Common myeloid progenitor, CD34-positive (primary cell): ENCODE measurements around the gene PAWR.

Source experiments
- CTCF ChIA-PET: fragments of 350-600 bp; sonication (Branson Sonifier 250); formaldehyde crosslinking; loops from one replicate; lab custom pipeline; 2021; ENCODE audit warnings: antibody characterized with exemption; lab: Charles Lee
- POLR2A ChIA-PET: fragments of 350-600 bp; sonication (Branson Sonifier 250); formaldehyde crosslinking; loops from one replicate; lab custom pipeline; 2021; ENCODE audit warnings: antibody characterized with exemption; lab: Charles Lee
- DNase-seq, 3 donors: peaks; one replicate each; pipeline versions ENCODE4 v3.0.0 to v3.0.0-alpha.2; 2013
- H3K27ac ChIP-seq, 2 experiments: 1 replicate in 1 of 2; 2 replicates in 1 of 2; pipeline ENCODE4 v1.7.0; 2013; ENCODE audit warnings: inconsistent platforms in 2 of 2, low read length in 2 of 2, mild to moderate bottlenecking in 2 of 2, low read depth in 1 of 2, moderate library complexity in 1 of 2; ENCODE audit not compliant: severe bottlenecking in 2 of 2, insufficient read depth in 1 of 2, poor library complexity in 1 of 2
- H3K27me3 ChIP-seq, 5 experiments: replicated peaks in 2 of 5; 1 replicate in 3 of 5; 2 replicates in 2 of 5; pipeline versions ENCODE4 v1.6.1 to v1.7.0; 2013; ENCODE audit warnings: low read length in 4 of 5, mild to moderate bottlenecking in 2 of 5, moderate library complexity in 2 of 5, inconsistent platforms in 1 of 5; ENCODE audit not compliant: insufficient read depth in 5 of 5, control insufficient read depth in 4 of 5
- H3K36me3 ChIP-seq, 4 experiments: 1 replicate in 2 of 4; 2 replicates in 2 of 4; pipeline versions ENCODE4 v1.6.1 to v1.7.0; 2013; ENCODE audit warnings: low read length in 3 of 4, control low read depth in 1 of 4, mild to moderate bottlenecking in 1 of 4; ENCODE audit not compliant: control insufficient read depth in 4 of 4, insufficient read depth in 4 of 4
- H3K4me1 ChIP-seq, 4 experiments: 1 replicate in 3 of 4; 2 replicates in 1 of 4; pipeline versions ENCODE4 v1.6.1 to v1.7.1; 2013; ENCODE audit warnings: low read length in 3 of 4, mild to moderate bottlenecking in 3 of 4, control low read depth in 1 of 4, inconsistent platforms in 1 of 4, moderate library complexity in 1 of 4; ENCODE audit not compliant: control insufficient read depth in 4 of 4, insufficient read depth in 4 of 4; ENCODE audit errors: control extremely low read depth in 1 of 4
- H3K4me3 ChIP-seq, 7 experiments: 1 replicate in 4 of 7; 2 replicates in 3 of 7; pipeline versions ENCODE4 v1.5.1 to v1.7.0; 2013; ENCODE audit warnings: mild to moderate bottlenecking in 7 of 7, low read length in 6 of 7, moderate library complexity in 6 of 7, inconsistent platforms in 2 of 7, low read depth in 2 of 7, control low read depth in 1 of 7; ENCODE audit not compliant: insufficient read depth in 4 of 7, control insufficient read depth in 1 of 7; ENCODE audit errors: extremely low read depth in 1 of 7
- H3K9me3 ChIP-seq, 5 experiments: 1 replicate in 4 of 5; 2 replicates in 1 of 5; pipeline versions ENCODE4 v1.6.1 to v1.7.1; 2013; ENCODE audit warnings: low read length in 4 of 5, mild to moderate bottlenecking in 2 of 5, inconsistent platforms in 1 of 5, low read depth in 1 of 5, moderate library complexity in 1 of 5; ENCODE audit not compliant: control insufficient read depth in 4 of 5, insufficient read depth in 2 of 5; ENCODE audit errors: control extremely low read depth in 1 of 5
- WGBS: methylation state at CpG from one replicate; pipeline ENCODE4 v1.1.5; 2013; ENCODE audit not compliant: insufficient coverage; 5-methylcytosine and 5-hydroxymethylcytosine counted together

PAWR gene

DNA sequence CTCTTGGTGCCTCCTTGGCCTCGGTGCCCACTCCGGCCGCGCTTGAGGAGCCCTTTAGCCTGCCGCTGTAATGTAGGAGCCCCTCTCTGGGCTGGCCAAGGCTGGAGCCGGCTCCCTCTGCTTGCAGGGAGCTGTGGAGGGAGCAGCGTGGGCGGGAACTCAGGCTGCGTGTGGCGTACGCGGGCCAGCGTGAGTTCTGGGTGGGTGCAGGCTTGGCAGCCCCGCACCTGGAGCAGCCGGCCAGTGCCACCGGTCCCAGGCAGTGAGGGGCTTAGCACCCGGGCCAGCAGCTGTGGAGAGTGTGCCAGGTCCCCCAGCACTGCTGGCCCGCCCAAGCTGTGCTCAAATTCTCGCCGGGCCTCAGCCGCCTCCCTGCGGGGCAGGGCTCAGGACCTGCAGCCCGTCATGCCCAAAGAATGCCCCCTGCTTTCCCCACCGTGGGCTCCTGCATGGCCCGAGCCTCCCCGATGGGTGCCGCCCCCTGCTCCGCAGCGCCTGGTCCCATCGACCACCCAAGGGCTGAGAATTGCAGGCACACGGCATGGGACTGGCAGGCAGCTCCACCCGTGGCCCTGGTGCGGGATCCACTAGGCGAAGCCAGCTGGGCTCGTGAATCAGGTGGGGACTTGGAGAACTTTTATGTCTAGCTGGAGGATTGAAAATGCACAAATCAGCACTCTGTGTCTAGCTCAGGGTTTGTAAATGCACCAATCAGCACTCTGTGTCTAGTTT, 129.2 kb downstream of the PAWR start:
- Histone ChIP-seq H3K27me3 (no peaks in the 10 kb centered on the region), H3K27ac (no peak overlapping the region), H3K9me3 (peaks cover 0 to 4% (median 2%) of the 10 kb centered on the region in 5 experiments), H3K36me3 (peaks cover 0 to 7% (median 3%) of the 10 kb centered on the region in 4 experiments), H3K4me3 (no peak overlapping the region), H3K4me1 (peaks cover 0 to 9% (median 4%) of the 10 kb centered on the region in 4 experiments)
- ChIA-PET POLR2A (no interaction called here), CTCF (interaction anchor here (0.9 kb wide), 2 partner anchors 12 to 626 kb away, joined by 3 to 4 read pairs; no protein-coding TSS in a partner anchor)
- 97% methylated on average over 32 of the region's 35 CpGs for WGBS
- DNase-seq: no peak

- WGBS: 92% methylated on average over 4 of the region's 6 CpGs
- POLR2A ChIA-PET: no interaction called here
- CTCF ChIA-PET: interaction anchor here (0.6 to 0.9 kb wide), 4 partner anchors 11 to 620 kb away, joined by 3 to 4 read pairs (median 3); no protein-coding TSS in a partner anchor
These were observed 130.4 kb downstream of the PAWR start for GRCh38 chr12:79560225-79560889.

GRCh38 chr12:79559591-79559990, 131.2 kb downstream of the PAWR start:
- CTCF ChIA-PET: interaction anchor here (0.7 to 1.2 kb wide), 3 partner anchors 130 to 711 kb away, joined by 3 read pairs; no protein-coding TSS in a partner anchor
- WGBS: no CpG with 5 or more reads among the region's 2 CpGs
- POLR2A ChIA-PET: no interaction called here

More at GRCh38 chr12:79560225-79560889, 130.4 kb downstream of the PAWR start:
- no peak for DNase-seq
- H3K9me3 ChIP-seq: peaks cover 0 to 4% (median 2%) of the 10 kb centered on the region in 5 experiments
- H3K4me1 ChIP-seq: no peaks in the 10 kb centered on the region
- no peak overlapping the region for H3K4me3 ChIP-seq
- H3K36me3 ChIP-seq: peaks cover 0 to 7% (median 3%) of the 10 kb centered on the region in 4 experiments
- no peak overlapping the region for H3K27ac ChIP-seq
- H3K27me3 ChIP-seq: no peaks in the 10 kb centered on the region

GRCh38 chr12:79558924-79559469, 131.8 kb downstream of the PAWR start:
- H3K9me3 ChIP-seq: peaks cover 0 to 4% (median 0%) of the 10 kb centered on the region in 5 experiments
- peaks cover 0 to 6% (median 2%) of the 10 kb centered on the region in 4 experiments for H3K36me3 ChIP-seq
- H3K4me3 ChIP-seq: no peak overlapping the region
- H3K27ac ChIP-seq: no peak overlapping the region
- DNase-seq: no peak
- POLR2A ChIA-PET: no interaction called here
- no peaks in the 10 kb centered on the region for H3K27me3 ChIP-seq
- WGBS: 97% methylated on average over 3 of the region's 5 CpGs
- H3K4me1 ChIP-seq: no peaks in the 10 kb centered on the region
- CTCF ChIA-PET: interaction anchor here (0.8 to 2.0 kb wide), 6 partner anchors 131 to 711 kb away, joined by 3 to 8 read pairs (median 3); partner anchors contain the start of gene PAWR

More at GRCh38 chr12:79559591-79559990, 131.2 kb downstream of the PAWR start:
- Histone ChIP-seq H3K9me3 (peaks cover 0 to 4% (median under 1%) of the 10 kb centered on the region in 5 experiments), H3K4me1 (no peaks in the 10 kb centered on the region), H3K27me3 (no peaks in the 10 kb centered on the region), H3K36me3 (peaks cover 0 to 6% (median 3%) of the 10 kb centered on the region in 4 experiments), H3K27ac (no peak overlapping the region), H3K4me3 (no peak overlapping the region)
- DNase-seq: no peak

DNA sequence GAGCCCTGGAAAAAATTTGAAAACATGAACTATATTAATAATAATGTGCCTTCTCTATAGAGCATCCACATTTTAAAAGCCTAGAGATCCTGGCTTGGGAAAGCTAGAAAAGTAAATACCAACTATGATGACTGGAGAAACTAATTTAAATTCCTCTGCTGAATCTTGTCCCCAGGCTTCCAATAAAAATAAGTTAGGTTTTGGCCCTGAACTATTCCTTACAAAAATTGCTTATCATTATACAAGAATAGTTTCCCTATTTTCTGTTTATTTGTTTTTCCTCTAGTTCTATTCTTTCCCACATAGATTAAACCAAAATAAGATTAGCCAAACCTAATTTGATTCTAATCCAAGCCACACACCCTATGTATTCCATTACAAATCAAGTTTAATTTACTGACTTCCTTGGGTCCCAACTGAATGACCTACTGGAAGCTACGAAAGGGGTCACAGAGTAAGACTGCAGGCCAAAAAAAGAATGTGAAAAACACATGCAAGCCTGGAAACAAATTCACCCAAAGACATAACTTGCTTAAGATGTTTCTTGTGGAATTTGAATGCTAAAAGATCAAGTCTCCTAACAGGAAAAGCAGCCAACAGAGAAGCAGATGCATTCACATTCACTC, 133.0 kb downstream of the PAWR start:
- H3K36me3 ChIP-seq: peaks cover 0 to 13% (median 4%) of the 10 kb centered on the region in 4 experiments
- DNase-seq: no peak
- no peak overlapping the region for H3K27ac ChIP-seq
- no peaks in the 10 kb centered on the region for H3K4me1 ChIP-seq
- POLR2A ChIA-PET: no interaction called here
- 60% methylated on average over 1 of the region's 1 CpG for WGBS
- no peaks in the 10 kb centered on the region for H3K27me3 ChIP-seq
- H3K9me3 ChIP-seq: peaks cover 0 to 4% (median 0%) of the 10 kb centered on the region in 5 experiments
- H3K4me3 ChIP-seq: no peak overlapping the region
- CTCF ChIA-PET: interaction anchor here (0.8 to 2.0 kb wide), 4 partner anchors 132 to 265 kb away, joined by 3 to 8 read pairs (median 3); partner anchors contain the start of gene PAWR

DNA sequence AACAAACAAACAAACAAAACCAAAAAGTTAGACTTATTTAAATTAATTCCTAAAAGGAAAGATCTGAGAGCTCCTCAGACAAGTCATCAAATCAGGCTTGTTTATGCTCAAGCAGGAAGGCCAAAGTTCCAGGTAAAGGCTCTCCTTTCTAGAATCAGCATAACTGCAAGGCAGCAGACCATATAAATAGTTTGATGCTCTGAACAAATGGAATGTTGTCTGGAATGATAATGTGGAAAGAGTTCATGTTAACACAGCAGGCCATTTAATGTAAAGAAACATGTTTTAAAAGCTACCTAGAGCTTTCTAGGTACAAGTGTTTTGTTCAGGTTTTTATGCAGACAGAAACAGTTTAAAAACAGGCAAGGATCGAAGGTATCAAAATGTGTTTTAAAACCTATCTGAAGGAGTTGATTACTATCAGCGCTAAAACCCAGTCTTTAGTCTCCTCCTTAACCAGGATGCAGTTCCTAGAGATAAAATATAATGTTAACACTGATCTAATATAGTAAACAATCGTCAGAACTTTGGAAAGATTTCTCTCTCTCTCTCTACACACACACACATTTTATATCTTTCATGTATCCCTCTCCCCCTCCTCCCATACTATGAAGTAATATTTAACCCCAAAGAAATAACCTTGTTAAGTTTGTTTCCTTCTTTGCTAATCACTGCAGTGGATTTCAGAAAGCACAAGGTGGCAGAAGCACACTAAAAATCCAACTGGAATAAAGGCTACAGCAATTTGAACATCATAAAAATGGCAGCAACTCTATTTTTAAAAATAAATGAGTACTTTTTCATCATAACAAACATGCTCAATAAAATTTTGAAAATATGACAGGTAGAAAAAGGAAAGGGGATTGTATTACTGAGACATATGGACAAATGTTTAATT, 135.5 kb downstream of the PAWR start:
- ChIA-PET CTCF (interaction anchor here (0.9 to 1.6 kb wide), 7 partner anchors 12 to 1208 kb away, joined by 3 to 4 read pairs (median 3); no protein-coding TSS in a partner anchor), POLR2A (no interaction called here)
- 100% methylated on average over 1 of the region's 3 CpGs for WGBS
- H3K4me1 ChIP-seq: no peaks in the 10 kb centered on the region
- no peak overlapping the region for H3K27ac ChIP-seq
- peaks cover 0 to 2% (median 0%) of the 10 kb centered on the region in 5 experiments for H3K9me3 ChIP-seq
- H3K36me3 ChIP-seq: peaks cover 0 to 9% (median 4%) of the 10 kb centered on the region in 4 experiments
- H3K4me3 ChIP-seq: no peak overlapping the region
- peak; percentile 64 to 80 (median 77) for DNase-seq
- no peaks in the 10 kb centered on the region for H3K27me3 ChIP-seq
